Activated T-helper 9 cell treated with anti-CD3 and anti-CD28 coated beads, Interleukin-2, amount 50 U/mL, for 16 hours (primary cell): Measurements from ENCODE around the gene DENND6A.
"Not testable (repeated sequence)": the region's sequence is repeated elsewhere in the genome, so short reads cannot be mapped to it uniquely, and the experiment has no call there.

ENCODE experiments used
- DNase-seq: peaks from one replicate; pipeline ENCODE4 v3.0.0-alpha.2; 2020; ENCODE audit warnings: low read depth

DENND6A gene, protein sequence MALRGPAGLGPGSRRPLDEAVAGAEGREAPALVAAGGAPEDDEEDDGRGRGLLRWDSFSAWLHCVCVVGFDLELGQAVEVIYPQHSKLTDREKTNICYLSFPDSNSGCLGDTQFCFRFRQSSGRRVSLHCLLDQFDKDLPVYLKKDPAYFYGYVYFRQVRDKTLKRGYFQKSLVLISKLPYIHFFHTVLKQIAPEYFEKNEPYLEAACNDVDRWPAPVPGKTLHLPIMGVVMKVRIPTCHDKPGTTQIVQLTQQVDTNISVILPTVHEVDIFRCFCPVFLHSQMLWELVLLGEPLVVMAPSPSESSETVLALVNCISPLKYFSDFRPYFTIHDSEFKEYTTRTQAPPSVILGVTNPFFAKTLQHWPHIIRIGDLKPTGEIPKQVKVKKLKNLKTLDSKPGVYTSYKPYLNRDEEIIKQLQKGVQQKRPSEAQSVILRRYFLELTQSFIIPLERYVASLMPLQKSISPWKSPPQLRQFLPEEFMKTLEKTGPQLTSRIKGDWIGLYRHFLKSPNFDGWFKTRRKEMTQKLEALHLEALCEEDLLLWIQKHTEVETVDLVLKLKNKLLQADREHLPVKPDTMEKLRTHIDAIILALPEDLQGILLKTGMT

DNA sequence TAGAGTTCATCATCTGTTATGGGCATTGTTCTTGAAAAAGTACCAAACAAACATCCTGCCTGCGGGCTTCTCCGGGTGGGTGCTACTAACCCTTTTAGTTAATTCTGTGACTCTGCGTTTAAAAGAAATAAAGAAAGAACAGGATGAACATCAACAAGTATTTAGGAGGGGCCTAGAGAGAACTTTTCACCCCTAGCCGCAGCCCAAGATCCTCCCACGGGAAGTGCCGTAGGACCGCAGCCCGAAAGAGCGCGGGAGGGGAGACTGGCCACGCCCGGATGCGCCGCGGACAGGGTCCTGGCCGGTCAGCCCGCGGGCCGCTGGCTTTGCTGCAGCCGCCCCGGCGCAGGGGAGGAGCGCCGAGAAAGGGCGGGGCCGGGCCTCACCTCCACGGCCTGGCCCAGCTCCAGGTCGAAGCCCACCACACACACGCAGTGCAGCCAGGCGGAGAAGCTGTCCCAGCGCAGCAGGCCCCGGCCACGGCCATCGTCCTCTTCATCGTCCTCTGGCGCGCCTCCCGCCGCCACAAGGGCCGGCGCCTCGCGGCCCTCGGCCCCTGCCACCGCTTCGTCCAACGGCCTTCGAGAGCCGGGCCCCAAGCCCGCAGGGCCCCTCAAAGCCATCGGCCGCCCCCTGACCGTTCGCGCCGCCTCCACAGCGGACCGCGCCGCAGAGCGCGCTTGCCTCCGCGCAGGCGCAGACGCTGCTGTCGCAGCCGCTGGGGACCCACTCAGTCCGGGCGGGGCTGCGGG is at the start of gene DENND6A:
Gene DENND6A (minus strand): TSS at position 682 of the 752 bp plus-strand sequence. CDS start 59 bp downstream, at position 623.
- peak; percentile 94 for DNase-seq

DNA sequence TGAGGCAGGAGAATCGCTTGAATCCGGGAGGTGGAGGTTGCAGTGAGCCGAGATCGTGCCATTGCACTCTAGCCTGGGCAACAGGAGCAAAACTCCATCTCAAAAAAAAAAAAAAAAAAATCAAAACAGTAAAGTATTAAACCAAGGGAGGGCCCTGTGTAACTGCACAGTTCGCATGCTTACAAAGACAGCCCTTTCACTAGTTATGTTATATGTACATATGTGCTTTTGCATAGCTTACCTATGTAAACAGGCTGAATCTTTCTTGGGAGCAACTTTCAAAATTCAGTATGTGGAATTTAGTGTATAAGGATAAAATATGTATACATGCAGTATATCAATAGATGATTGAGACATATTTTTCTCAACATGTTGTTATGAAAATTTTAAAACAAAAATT is 47.1 kb upstream of the DENND6A start:
- no peak for DNase-seq

DNA sequence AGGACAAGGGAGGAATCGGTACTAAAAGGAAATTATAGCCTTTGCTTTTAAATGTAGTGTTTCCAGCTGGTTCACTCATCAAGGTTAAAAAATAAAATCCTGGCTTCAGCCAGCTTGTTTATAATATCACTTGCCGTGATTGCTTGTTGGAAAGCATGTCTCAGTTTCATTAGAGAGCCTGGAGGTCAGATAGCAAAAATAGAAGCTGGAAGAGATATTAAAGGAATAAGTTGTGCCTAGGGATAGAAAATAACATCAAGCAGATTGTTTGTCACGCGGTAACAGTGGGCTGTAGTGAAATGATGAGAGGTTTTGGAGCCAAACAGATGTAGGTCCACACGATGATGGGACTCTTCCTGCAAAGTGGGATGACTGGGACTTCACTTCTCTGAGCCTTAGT is 45.5 kb upstream of the DENND6A start:
- no peak for DNase-seq

DNA sequence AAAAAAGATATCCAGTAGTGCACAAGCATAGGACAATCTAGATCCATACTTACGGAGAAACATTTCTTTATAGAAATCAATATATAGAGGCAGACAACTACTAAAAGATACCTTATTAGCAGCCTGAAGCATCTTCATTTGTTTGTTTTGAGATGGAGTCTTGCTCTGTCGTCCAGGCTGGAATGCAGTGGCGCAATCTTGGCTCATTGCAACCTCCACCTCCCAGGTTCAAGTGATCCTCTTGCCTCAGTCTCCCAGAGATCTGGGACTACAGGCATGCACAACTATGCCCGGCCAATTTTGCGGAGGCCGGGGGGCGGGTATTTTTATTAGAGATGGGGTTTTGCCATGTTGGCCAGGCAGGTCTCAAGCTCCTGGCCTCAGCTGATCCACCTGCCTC is 45.0 kb upstream of the DENND6A start:
- DNase-seq = no peak

DNA sequence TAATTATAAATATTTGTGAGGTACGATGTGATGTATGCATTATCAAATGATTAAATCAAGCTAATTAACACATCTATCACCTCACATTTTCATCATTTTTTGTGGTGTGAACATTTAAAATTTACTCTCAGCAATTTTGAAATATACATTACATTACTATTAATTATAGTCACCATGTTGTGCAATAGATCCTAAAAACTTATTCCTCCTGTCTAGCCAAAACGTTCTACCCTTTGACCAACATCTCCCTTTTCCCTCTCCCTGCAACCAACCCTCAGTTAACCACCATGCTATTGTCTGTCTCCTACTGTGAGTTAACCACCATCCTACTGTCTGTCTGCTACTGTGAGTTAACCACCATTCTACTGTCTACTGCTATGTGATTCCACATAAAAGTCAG is 42.5 kb upstream of the DENND6A start:
- DNase-seq = no peak

DNA sequence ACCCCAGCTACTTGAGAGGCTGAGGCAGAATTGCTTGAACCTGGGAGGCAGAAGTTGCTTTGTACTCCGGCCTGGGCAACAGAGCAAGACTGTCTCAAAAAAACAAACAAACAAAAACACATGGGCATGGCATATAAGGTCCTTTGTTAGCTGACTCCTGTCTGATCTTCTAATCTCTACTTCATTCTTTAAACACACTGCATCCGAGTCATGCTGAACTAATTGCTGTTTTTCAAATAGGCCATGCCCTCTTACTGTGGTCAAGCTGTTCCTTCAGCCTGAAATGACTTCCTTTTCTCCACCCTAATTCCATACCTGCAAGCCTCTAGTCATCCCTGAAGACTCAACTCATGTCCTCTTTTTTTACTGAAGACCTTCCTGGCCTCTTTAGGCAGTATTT is 40.9 kb upstream of the DENND6A start:
- no peak for DNase-seq

DNA sequence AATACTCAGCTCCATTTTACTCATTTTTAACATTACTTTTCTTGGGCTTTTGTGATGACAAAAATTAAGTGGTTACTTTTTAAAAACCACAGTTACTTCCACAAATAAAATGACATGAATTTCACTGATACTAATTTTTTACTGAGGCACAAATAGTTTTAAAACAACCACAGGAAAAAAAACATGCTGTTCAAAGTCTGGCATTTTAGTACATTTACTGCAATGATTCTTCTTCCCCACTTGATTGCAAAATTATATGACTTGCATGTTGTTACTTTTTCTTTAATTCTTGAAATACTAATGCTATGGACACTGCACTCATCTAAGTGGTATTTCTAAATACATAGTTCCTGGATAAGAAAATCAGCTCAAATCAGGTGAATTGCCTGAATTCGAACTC is 38.4 kb upstream of the DENND6A start:
- DNase-seq = no peak

DNA sequence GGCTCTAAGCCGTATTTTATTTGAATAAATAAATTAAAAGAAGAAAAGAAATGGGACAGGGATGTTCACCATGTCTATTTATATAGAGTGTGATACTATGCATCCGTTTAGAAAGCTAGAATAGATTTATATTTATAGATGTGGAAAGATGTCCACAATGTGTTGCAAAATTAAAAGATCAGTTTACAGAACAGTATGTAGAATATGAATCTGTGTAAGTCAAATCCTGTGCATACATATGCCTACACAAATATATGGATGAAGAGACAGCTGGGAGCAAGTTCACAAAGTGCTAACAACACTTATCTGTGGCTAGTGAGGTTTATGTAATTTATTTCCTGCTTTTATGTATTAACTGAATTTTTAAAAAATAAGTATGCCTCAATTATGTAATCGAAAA is 37.8 kb upstream of the DENND6A start:
- DNase-seq = no peak

DNA sequence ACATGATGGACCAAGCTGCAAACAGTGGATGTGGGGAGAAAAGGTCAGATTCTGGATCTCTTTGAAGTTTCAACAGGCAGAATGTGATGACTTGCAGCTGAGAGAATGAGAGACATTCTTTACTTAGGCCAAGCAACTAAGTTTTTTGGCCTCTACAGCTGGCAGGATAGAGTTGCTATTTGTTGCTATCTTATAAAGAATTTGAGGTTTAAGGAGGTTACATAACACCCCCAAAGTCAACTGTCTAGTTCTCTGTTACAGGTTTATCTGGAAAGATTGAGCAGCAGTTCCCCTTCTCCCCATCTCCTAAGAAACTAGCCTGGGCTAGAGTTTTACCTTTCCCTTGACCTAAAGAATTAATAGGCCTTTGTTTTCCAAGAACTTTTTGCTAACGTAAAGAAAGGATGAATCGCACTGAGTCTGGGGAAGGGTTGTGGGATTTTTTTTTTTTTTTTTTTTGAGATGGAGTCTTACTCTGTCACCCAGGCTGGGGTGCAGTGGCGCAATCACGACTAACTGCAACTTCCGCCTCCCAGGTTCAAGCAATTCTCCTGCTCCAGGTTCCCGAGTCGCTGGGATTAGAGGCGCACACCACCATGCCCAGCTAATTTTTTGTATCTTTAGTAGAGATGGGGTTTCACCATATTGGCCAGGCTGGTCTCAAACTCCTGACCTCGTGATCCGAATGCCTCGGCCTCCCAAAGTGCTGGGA is 36.6 kb upstream of the DENND6A start:
- DNase-seq = no peak

DNA sequence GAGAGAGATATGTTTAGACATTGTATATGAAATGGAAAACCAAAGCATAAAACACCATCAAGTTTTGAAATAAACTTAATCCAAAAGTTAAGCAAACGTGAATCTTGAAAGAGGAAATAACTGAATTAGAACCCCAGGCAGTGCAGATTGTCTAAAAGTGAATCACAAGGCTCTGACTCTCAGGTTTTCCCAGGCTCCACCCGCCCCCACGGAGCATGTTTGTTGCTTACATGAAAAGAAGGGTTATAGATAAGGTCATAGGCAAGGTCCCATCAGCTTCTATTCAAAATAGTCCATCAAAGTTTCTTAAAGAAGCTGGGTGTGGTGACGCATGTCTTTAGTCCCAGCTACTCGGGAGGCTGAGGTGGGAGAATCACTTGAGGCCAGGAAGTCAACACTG is 34.2 kb upstream of the DENND6A start:
- DNase-seq = no peak

DNA sequence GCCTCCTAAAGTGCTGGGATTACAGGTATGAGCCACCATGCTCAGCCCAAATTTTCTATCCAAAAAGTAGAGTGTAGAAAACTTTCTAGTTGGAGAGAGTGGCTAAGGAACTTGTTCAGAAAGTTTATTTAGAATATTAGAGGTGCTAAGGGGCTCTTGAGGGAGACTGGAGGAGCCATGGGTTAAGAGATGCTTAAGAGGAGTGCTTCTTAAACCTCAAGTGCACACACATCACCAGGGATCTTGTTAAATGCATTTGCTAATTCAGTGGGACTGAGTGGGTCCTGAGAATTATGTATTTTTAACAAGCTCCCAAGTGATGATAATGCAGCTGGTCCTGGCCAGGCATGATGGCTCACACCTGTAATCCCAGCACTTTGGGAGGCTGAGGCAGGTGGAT is 33.5 kb upstream of the DENND6A start:
- DNase-seq = no peak

DNA sequence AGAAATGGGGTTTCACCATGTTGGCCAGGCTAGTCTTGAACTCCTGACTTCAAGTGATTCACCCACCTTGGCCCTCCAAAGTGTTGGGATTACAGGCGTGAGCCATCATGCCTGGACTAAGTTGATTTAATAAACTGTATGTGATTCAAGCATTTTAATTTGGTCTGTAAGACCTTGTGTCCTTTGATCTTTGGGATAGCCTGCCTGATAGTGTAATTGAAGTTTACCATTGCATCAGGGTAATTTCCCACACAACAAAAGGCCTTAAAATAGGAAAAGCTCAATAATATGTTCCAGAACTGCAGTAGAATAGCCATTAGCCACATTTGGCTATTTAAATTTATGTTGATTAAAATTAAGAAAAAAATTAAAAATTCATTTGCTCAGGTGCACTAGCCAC is 25.2 kb upstream of the DENND6A start:
- DNase-seq = no peak

DNA sequence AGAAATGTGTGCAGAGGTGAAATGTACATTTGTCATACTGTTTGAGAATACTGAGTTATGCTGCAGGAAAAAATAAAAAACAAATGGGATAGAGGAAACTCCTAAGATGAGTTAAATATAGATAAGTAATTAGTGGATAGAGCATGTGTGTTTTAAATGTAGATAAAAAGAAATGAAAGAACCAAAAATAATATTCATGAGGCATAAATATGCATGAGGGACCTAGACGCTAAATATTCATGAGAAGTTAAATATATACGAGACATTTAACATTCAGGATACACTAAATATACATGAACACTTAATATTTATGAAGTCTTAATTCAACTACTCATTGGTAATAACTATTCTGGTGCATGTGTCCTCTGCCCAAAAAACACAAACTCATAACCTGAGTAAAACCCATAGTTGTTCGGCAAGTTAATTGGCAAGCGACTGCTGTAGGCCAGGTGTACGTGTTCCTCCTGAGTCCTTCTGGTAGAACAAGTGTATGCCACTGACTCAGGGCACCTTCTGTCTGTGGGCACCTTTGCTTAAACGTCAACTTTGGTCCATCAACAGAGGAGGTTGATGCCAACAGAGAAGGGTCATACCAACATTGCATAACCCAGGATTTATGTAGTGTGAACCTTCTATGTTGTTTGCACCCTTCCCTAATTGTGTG is 24.5 kb upstream of the DENND6A start:
- DNase-seq = no peak

DNA sequence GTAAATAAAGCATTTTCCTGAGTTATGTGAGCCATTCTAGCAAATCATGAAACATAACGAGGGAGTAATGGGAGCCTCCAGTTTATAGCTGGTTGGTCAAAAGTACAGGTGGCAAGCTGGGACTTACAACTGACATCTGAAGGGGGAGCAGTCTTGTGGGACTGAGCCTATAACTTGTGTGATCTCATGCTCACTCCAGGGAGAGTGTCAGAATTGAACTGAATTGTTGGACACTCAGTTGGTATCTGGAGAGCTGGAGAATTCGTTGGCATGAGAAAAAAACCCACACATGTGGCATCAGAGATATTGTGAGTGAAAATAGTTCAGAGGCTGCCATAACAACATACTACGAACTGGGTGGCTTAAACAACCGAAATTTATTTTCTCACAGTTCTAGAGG is 22.8 kb upstream of the DENND6A start:
- DNase-seq = no peak

DNA sequence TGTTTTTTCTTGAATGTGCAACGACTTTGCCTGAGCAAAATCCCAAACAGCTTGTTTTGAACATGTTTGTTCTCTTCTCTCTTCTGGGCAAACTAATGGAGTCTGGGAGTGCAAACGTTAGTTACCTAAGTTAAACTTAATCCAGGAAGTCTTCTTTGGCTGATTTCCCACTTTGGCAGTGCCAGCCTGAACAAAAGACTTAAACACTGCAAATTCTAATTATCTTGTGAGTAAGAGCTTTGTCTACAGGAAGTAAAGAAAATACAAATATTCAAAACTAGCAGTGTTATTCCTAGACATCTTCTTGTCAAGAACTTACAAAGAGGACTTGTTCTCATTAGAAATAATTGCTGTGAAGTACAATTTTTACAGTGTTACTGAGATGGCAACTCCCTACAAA is 16.7 kb upstream of the DENND6A start:
- no peak for DNase-seq

DNA sequence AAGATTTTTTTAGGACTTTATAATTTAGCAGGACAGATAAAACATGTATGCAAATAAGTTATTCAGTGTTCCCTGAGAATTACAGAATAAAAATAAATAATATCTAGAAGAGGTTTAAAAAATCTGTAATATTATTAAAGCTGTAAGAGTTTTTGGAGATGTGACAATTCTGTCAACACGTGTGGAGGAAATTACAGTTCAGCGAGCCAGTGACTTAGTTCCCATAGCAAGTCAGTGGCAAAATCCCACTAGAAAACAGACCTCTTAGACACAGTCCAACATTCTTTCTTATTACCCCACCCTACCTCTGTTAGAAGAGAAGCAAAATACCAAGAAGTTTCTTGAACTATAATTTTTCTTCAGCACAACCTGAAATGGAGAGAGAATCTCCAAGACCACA is 16.2 kb upstream of the DENND6A start:
- no peak for DNase-seq

DNA sequence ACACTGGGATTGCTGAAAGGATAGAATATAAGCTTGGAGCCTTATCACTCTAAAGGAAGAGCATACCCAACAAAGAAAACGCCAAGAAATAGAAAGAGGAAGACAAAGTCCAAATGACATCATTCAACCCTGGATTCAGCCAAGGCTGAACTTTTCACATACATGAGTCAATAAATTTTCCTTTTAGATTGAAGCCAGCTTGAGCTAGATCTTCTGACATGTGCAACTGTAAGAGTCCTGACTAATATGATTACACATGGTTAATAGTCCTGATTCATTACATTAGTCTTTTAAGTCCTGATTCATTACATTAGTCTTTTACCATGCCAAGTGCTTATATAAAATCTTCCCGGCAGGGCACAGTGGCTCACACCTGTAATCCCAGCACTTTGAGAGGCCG is 13.6 kb upstream of the DENND6A start:
- DNase-seq = no peak

DNA sequence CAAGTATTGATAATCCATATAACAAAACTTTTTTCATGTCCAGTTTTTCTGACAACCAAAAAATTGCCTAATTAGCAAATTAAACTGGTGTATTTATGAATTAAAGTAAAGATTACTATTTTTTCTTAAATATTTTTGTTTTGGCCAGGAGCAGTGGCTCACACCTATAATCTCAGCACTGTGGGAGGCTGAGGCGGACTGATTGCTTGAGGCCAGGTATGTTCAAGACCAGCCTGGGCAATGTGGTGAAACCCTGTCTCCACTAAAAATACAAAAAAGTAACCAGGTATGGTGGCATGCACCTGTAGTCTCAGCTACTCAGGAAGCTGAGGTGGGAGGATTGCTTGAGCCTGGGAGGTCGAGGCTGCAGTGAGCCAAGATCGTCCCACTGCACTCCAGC is 12.5 kb upstream of the DENND6A start:
- DNase-seq = not testable (repeated sequence)

DNA sequence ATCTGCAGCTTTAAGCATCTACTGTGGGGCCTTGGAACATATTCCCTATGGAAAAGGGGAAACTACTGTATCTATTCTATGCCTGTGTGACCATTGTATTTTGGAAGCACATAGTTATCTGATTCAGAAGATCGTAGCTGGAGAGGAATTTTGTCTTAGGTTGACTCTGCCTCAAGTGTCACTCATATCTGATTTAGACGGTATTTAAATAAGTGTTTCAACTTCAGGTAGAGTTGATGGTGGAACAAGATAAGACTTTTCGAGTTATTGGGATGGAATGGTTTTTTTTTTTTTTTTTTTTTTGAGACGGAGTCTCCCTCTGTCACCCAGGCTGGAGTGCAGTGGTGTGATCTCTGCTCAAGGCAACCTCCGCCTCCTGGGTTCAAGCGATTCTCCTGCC is 8.9 kb upstream of the DENND6A start:
- no peak for DNase-seq

DNA sequence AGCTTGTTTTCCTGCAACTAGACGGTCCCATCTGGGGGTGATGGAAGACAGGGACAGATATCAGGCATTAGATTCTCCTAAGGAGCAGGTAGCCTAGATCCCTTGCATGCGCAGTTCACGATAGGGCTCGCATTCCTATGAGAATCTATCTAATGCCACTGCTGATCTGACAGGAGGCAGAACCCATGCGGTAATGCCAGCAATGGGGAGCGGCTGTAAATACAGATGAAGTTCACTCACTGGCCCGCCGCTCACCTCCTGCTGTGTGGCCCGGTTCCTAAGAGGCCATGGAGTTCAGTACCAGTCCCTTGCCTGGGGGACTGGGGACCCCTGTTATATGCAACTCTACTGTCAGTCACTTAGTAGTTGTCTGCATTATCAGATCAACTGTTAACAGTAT is 7.9 kb upstream of the DENND6A start:
- no peak for DNase-seq

DNA sequence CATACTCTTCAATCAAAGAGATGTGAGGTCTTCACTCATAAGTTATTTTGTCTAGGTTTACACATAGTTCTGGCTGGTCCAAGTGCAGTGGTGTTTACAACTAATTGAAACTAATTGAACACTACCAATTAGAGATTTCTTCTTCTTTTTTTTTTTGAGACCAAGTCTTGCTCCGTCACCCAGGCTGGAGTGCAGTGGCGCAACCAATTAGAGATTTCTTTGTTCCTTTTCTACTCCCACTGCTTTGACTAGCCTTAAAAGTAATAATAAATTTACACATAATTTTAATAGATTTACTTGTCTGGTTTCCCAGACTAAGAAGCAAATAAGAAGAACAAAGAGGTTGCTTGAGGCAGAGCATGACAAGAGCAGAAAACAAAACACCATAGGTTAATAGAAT is 6.7 kb upstream of the DENND6A start:
- no peak for DNase-seq

DNA sequence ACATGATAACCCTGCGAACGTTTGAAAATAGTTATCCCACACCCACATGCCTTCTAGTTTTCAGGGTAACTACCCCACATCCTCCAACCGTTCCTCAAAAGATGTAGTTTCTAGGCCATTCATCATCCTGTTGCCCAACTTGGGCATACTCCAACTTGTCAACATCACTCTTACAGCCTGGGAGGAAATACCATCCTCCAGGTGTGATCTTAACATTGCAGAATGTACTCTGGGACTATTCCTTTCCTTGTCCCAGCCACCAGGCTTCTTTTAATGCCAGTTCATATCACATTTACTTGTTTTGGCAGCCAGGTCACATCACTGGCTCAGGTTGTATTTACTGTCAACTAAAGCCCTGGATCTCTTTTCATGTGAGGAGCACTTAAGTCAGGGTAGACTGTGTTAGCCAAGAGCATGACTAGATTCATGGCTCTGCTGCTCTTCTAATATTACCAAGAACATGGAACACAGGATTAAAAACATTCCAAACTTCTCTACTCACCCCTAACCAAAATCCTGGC is 4.0 kb upstream of the DENND6A start:
- DNase-seq = no peak
